Fibroblast of lung (primary cell): ENCODE data around the gene FER.

Experiments used
- CTCF ChIP-seq, 2 donors: IDR thresholded peaks in 1 of 2; conservative IDR thresholded peaks in 1 of 2; 1 replicate in 1 of 2; 2 replicates in 1 of 2; pipeline ENCODE4 v1.5.1; 2011 to 2012; ENCODE audit warnings: low read length in 2 of 2, control low read depth in 1 of 2, inconsistent platforms in 1 of 2, low read depth in 1 of 2, mild to moderate bottlenecking in 1 of 2
- EZH2 ChIP-seq: IDR thresholded peaks from 2 replicates; pipeline ENCODE4 v1.5.1; 2012; ENCODE audit warnings: low read length, control low read depth, mild to moderate bottlenecking; ENCODE audit errors: missing control alignments

GRCh38 chr5:109161914-109162683, 414.4 kb downstream of the FER start:
- TF ChIP-seq EZH2 (no peak), CTCF (conservative IDR thresholded peaks at IDR 0.05 in 1 of 2, IDR thresholded peaks at IDR 0.05 in 1 of 2; ENCODE audit: low read depth in 1 of 2, low read length in 2 of 2) (no peak)
